ENCODE measurements around the gene GNRHR. TPM values are rescaled to one million over a fixed set of nuclear protein-coding genes. Genes with fewer than 3 reads are reported as not detected.

GNRHR gene
- total RNA-seq, 4 donors from 2014 or later: not detected

DNA sequence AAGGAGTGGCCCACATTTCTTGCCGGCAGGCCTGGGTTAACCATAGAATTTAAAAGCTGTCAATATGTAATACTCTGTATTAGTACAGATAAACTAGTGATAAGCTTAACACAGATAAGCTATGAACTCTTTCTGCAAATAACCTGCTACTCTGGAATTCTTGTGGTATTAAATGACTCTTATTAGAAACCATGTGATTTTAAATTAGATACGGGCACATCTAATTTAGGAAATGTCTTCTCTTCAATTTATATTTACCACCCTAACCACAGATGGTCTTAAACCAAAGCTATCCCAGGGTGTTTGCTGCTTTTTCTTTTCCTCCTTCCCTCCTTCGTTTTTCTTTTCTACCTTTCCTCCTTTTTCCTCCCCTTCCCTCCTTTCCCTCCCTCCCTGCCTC is 4.9 kb downstream of the GNRHR start:
- 86 to 87% methylated on average over 3 of the region's 3 CpGs for WGBS, 2 donors
- H3K36me3 ChIP-seq: no peaks in the 10 kb centered on the region
- no peaks in the 10 kb centered on the region for H3K9me3 ChIP-seq
- no peaks in the 10 kb centered on the region for H3K27me3 ChIP-seq
- peaks cover 0 to 3% (median 0%) of the 10 kb centered on the region in 4 donors for H3K4me1 ChIP-seq
- no peak for TF ChIP-seq POLR2A (IDR thresholded peaks at IDR 0.05)
- no peak for DNase-seq (ENCODE audit: low spot score in 2 of 2)
- H3K4me3 ChIP-seq: no peak overlapping the region
- no peak overlapping the region for H3K27ac ChIP-seq

DNA sequence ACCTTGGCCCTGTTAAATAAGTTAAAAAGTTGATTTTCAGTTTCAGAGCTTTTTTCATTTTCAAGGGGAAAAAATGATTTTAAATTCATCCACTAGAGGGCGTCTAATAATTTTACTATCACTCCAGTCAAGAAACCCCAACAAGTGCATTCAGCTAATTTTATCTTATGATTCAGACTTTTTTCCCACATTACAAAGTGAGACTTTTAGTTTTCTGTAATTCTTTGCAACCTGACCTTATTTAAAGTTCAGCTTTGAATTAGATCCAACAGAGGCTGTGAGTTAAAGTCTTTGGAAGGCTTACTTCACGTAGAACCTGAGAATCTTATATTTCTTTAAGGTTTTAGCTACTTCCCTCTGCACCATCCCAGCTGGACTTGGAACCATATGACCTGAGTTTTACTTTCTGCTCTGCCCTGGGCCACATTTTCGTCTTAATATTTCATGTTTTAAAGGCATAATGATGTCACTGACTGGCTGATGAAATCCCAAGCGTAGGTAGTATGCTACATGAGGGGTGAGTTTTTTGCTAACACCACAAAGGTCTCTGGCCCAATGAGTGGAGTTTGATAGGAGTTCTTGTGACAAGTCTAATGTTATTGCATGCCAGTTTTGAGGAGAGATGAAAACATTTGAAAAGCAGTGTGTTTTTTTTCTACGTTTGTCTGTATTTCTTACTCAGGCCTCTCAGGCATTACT is 7.2 kb downstream of the GNRHR start:
- no peak for DNase-seq (ENCODE audit: low spot score in 2 of 2)
- H3K4me3 ChIP-seq: no peak overlapping the region
- no peaks in the 10 kb centered on the region for H3K9me3 ChIP-seq
- H3K27me3 ChIP-seq: no peaks in the 10 kb centered on the region
- peaks cover 0 to 3% (median 0%) of the 10 kb centered on the region in 4 donors for H3K4me1 ChIP-seq
- 56 to 59% methylated on average over 5 of the region's 5 CpGs for WGBS, 2 donors
- TF ChIP-seq POLR2A (IDR thresholded peaks at IDR 0.05) (no peak), EP300 (IDR thresholded peaks at IDR 0.05) (no peak)
- TF ChIP-seq, protein P1, sequence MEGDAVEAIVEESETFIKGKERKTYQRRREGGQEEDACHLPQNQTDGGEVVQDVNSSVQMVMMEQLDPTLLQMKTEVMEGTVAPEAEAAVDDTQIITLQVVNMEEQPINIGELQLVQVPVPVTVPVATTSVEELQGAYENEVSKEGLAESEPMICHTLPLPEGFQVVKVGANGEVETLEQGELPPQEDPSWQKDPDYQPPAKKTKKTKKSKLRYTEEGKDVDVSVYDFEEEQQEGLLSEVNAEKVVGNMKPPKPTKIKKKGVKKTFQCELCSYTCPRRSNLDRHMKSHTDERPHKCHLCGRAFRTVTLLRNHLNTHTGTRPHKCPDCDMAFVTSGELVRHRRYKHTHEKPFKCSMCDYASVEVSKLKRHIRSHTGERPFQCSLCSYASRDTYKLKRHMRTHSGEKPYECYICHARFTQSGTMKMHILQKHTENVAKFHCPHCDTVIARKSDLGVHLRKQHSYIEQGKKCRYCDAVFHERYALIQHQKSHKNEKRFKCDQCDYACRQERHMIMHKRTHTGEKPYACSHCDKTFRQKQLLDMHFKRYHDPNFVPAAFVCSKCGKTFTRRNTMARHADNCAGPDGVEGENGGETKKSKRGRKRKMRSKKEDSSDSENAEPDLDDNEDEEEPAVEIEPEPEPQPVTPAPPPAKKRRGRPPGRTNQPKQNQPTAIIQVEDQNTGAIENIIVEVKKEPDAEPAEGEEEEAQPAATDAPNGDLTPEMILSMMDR (IDR thresholded peaks at IDR 0.05): peak; percentile 33 to 69 (median 54)
- no peaks in the 10 kb centered on the region for H3K36me3 ChIP-seq
- peak overlapping the region in 1 of 4 donors; percentile 65 for H3K27ac ChIP-seq

DNA sequence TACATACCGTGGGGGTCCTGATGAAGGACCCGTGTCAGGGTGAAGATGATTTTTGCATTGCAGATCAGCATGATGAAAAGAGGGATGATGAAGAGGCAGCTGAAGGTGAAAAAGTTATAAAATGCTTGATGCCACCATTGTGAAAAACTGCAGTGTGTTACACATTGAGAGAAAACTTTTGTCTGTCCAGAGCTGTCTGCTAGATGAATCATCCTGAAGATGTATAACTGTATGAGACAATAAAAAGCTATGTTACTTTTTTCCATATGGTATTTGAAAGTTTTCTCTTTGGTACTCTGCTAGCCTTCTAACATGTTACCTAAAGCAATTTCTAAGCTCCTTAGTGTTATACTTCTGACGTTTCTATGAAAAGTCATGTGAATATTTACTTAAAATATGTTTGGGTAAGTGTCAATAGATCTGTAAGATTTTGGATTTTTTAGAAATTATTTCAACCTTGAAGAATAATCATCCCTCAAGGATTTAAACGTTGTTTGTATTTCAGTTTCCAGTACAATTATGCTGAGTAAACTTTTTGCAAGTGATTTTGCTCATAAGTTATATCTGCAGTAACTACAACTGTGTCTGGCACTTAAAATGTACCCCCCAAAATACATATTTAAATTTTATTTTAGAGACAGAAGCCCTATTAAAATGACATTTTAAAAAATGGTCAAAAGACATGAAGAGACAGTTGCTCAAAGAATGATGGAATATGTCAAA is 9.5 kb downstream of the GNRHR start:
- 51 to 59% methylated on average over 4 of the region's 4 CpGs for WGBS, 2 donors
- H3K27ac ChIP-seq: no peak overlapping the region
- TF ChIP-seq POLR2A (IDR thresholded peaks at IDR 0.05) (no peak), EP300 (IDR thresholded peaks at IDR 0.05) (no peak)
- TF ChIP-seq, protein P1 (IDR thresholded peaks at IDR 0.05): no peak
- H3K27me3 ChIP-seq: no peaks in the 10 kb centered on the region
- H3K36me3 ChIP-seq: no peaks in the 10 kb centered on the region
- no peak overlapping the region for H3K4me3 ChIP-seq
- H3K9me3 ChIP-seq: no peaks in the 10 kb centered on the region
- H3K4me1 ChIP-seq: peaks cover 0 to 3% (median 0%) of the 10 kb centered on the region in 4 donors
- DNase-seq (ENCODE audit: low spot score in 2 of 2): no peak

DNA sequence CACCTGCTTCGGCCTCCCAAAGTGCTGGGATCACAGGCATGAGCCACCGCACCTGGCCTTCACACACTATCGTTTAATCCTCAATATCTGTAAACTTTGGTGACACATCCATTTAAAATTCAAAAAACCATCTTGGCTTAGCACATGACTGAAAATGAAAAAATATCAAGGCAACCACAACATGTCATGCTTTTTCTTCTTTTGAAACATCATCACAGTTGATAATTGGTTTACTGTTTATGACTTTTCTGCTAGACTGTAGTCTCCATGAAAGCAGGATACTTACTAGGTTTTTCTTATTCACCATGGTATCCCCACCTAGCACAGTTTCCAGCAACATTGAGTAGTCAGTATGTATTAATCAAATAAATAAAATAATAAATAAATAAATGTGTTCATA is 11.0 kb downstream of the GNRHR start:
- WGBS, 2 donors: 95 to 98% methylated on average over 3 of the region's 3 CpGs
- H3K9me3 ChIP-seq: no peaks in the 10 kb centered on the region
- H3K27me3 ChIP-seq: no peaks in the 10 kb centered on the region
- no peak overlapping the region for H3K4me3 ChIP-seq
- no peak for DNase-seq (ENCODE audit: low spot score in 2 of 2)
- H3K36me3 ChIP-seq: no peaks in the 10 kb centered on the region
- peaks cover 0 to 3% (median 0%) of the 10 kb centered on the region in 4 donors for H3K4me1 ChIP-seq
- H3K27ac ChIP-seq: no peak overlapping the region
- TF ChIP-seq, protein P1 (IDR thresholded peaks at IDR 0.05): no peak
- TF ChIP-seq POLR2A (IDR thresholded peaks at IDR 0.05) (no peak), EP300 (IDR thresholded peaks at IDR 0.05) (no peak)

DNA sequence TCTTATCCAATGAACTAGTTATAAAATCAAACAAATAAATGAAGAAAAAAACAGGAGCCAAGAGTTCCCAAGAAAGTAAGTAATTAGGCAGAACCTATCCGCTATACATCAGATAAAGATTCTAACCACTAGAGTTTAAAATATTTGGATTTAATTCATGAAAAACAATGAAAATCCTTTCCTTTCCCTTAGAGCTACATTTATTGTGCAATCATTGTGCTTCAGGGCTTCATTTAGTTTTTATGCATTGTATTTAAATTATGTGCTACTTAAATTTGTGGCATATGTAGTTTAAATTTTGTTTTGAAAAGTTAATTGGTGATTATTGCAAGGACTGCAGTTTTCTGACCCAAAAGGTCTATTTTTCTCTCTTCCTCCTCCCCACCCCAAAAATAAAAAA is 17.9 kb downstream of the GNRHR start:
- H3K27ac ChIP-seq: no peak overlapping the region
- H3K9me3 ChIP-seq: peaks cover 0 to 5% (median 0%) of the 10 kb centered on the region in 4 donors
- H3K4me1 ChIP-seq: no peaks in the 10 kb centered on the region
- DNase-seq (ENCODE audit: low spot score in 2 of 2): no peak
- TF ChIP-seq EP300 (IDR thresholded peaks at IDR 0.05) (no peak), POLR2A (IDR thresholded peaks at IDR 0.05) (no peak)
- TF ChIP-seq, protein P1 (IDR thresholded peaks at IDR 0.05): no peak
- H3K4me3 ChIP-seq: no peak overlapping the region
- WGBS, 2 donors: 86 to 95% methylated on average over 1 of the region's 1 CpG
- no peaks in the 10 kb centered on the region for H3K27me3 ChIP-seq
- peaks cover 0 to 11% (median 0%) of the 10 kb centered on the region in 3 donors for H3K36me3 ChIP-seq
